Lung (tissue), 16 donors: ENCODE results near the gene RPS6KL1. TPM values are rescaled to one million over a fixed set of nuclear protein-coding genes. Genes with fewer than 3 reads are reported as not detected.

Source experiments
- ATAC-seq: fragments of 200-7000 bp; cut with Tn5 transposase; one replicate; pipeline ENCODE4 v1.9.1; 2020; ENCODE audit warnings: moderate number of reproducible peaks; ENCODE audit not compliant: insufficient read depth, low FRiP score
- DNase-seq, 3 donors: peaks; one replicate each; pipeline ENCODE4 v3.0.0-alpha.2; 2013 to 2017
- H3K27ac ChIP-seq, 2 donors: one replicate each; pipeline ENCODE4 v1.5.1; 2013; ENCODE audit warnings: mild to moderate bottlenecking in 2 of 2, moderate library complexity in 2 of 2, control low read depth in 1 of 2, inconsistent platforms in 1 of 2, low read depth in 1 of 2, low read length in 1 of 2
- H3K27me3 ChIP-seq, 3 donors: one replicate each; pipeline ENCODE4 v1.5.1; 2013; ENCODE audit warnings: low read length in 2 of 3; ENCODE audit not compliant: control insufficient read depth in 3 of 3, insufficient read depth in 3 of 3
- H3K36me3 ChIP-seq, 4 donors: one replicate each; pipeline ENCODE4 v1.5.1; 2013; ENCODE audit warnings: low read length in 4 of 4, mild to moderate bottlenecking in 1 of 4, moderate library complexity in 1 of 4; ENCODE audit not compliant: control insufficient read depth in 4 of 4, insufficient read depth in 4 of 4
- H3K4me1 ChIP-seq, 5 donors: one replicate each; pipeline ENCODE4 v1.5.1; 2013; ENCODE audit warnings: low read length in 5 of 5, mild to moderate bottlenecking in 2 of 5, moderate library complexity in 1 of 5; ENCODE audit not compliant: control insufficient read depth in 5 of 5, insufficient read depth in 5 of 5
- H3K4me3 ChIP-seq: one replicate; pipeline ENCODE4 v1.5.1; 2013; ENCODE audit warnings: mild to moderate bottlenecking, control low read depth, moderate library complexity
- H3K9ac ChIP-seq, 2 donors: one replicate each; pipeline ENCODE4 v1.5.1; 2013; ENCODE audit warnings: low read length in 2 of 2, control low read depth in 1 of 2; ENCODE audit not compliant: insufficient read depth in 1 of 2
- H3K9me3 ChIP-seq, 4 donors: one replicate each; pipeline ENCODE4 v1.5.1; 2013; ENCODE audit warnings: low read length in 3 of 4, mild to moderate bottlenecking in 1 of 4, moderate library complexity in 1 of 4; ENCODE audit not compliant: control insufficient read depth in 4 of 4, insufficient read depth in 3 of 4
- WGBS, 2 donors: extraction: QIAGEN DNeasy Blood & Tissue Kit; methylation state at CpG; one replicate each; pipeline ENCODE4 v1.1.7; 2013; 5-methylcytosine and 5-hydroxymethylcytosine counted together
- long read RNA-seq, 5 donors: transcript quantifications; one replicate each; lab custom pipeline, GENCODE V29; 2026
- polyA plus RNA-seq, 2 donors: library from polyadenylated mRNA; stranded (reverse); fragments of 200-250 nt; gene quantifications; one replicate each; pipeline ENCODE4 v1.2.1, GENCODE V29; 2013
- total RNA-seq, 2 donors: library from RNA; depleted of rRNA in 1 of 2; stranded (reverse); fragments of >200 nt in 1 of 2; gene quantifications; one replicate each; pipeline ENCODE4 v1.2.1, GENCODE V29; 2014 to 2021
- TF ChIP-seq, protein P1 (sequence below): IDR thresholded peaks from 2 replicates; pipeline ENCODE4 v1.5.1; 2012; ENCODE audit warnings: mild to moderate bottlenecking; ENCODE audit errors: control extremely low read depth, extremely low read depth
- donor health status: control.
- donor health status: control.
- donor health status: Bipolar disorder and iron deficiency.
- donor health status: healthy.
- donor health status: DM: yes; HTN: yes; CAD: no.

Gene RPS6KL1, protein sequence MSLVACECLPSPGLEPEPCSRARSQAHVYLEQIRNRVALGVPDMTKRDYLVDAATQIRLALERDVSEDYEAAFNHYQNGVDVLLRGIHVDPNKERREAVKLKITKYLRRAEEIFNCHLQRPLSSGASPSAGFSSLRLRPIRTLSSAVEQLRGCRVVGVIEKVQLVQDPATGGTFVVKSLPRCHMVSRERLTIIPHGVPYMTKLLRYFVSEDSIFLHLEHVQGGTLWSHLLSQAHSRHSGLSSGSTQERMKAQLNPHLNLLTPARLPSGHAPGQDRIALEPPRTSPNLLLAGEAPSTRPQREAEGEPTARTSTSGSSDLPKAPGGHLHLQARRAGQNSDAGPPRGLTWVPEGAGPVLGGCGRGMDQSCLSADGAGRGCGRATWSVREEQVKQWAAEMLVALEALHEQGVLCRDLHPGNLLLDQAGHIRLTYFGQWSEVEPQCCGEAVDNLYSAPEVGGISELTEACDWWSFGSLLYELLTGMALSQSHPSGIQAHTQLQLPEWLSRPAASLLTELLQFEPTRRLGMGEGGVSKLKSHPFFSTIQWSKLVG
- total RNA-seq (10 to 100 TPM in 1 of 2 donors, 1 to 10 TPM in 1; 2.2 to 13.0 TPM), polyA plus RNA-seq (1 to 10 TPM; 2.3 to 6.3 TPM)
- long read RNA-seq, donor 1, result 0 reads
- long read RNA-seq, donor 2, result 0 reads
- long read RNA-seq, donor 3, result 0 reads
- long read RNA-seq, donor 4, result 0 reads
- long read RNA-seq, donor 5, result 0 reads

DNA sequence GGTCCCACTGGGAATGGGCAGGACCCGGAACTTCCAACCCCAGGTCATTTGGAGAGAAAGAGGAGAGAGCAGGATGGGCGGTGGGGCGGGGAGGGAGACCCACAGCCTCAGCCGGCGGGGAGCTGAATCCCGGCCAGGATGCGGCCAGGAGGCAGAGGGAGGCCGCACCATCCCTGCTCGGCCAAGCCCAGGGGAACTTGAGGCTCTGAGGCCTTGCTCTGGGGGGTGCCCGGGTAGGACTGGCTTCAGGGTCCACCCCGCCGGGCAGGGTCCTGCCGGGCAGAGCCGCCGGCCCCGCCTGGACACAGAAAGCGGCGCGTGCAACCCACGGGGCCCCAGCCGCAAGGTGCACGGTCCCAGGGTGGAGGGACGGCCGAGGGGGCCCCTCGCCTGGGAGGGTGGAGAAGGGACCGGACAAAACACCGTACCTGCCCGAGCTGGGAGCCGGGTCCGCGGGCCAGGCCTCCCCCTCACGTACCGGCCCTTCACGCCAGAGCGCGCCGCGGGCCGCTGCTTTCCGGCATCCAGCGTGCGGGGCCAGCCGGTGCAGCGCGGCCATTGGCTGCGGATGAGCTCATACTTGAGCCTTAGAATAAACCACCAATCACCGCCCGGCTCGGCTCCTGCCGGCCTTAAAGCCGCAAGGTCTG lies at the start of gene RPS6KL1:
Gene RPS6KL1 (minus strand): TSS at position 509 of the 650 bp plus-strand sequence. CDS start 1,719 bp downstream, outside the sequence.
- 8 to 10% methylated on average over 48 to 51 of the region's 51 CpGs for WGBS, 2 donors
- Histone ChIP-seq H3K9me3 (no peaks in the 10 kb centered on the region), H3K4me1 (peaks cover 0 to 5% (median 0%) of the 10 kb centered on the region in 5 donors), H3K36me3 (no peaks in the 10 kb centered on the region), H3K27ac (peak within 1 kb of the TSS in 1 of 2 donors; percentile 26), H3K4me3 (peak within 1 kb of the TSS; percentile 64), H3K27me3 (peaks cover 0 to 8% (median 5%) of the 10 kb centered on the region in 3 donors), H3K9ac (no peak within 1 kb of the TSS)
- peak; percentile 75 to 78 (median 77) for DNase-seq
- ATAC-seq, result peak; percentile 92
- TF ChIP-seq, protein P1, sequence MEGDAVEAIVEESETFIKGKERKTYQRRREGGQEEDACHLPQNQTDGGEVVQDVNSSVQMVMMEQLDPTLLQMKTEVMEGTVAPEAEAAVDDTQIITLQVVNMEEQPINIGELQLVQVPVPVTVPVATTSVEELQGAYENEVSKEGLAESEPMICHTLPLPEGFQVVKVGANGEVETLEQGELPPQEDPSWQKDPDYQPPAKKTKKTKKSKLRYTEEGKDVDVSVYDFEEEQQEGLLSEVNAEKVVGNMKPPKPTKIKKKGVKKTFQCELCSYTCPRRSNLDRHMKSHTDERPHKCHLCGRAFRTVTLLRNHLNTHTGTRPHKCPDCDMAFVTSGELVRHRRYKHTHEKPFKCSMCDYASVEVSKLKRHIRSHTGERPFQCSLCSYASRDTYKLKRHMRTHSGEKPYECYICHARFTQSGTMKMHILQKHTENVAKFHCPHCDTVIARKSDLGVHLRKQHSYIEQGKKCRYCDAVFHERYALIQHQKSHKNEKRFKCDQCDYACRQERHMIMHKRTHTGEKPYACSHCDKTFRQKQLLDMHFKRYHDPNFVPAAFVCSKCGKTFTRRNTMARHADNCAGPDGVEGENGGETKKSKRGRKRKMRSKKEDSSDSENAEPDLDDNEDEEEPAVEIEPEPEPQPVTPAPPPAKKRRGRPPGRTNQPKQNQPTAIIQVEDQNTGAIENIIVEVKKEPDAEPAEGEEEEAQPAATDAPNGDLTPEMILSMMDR, result no peak

DNA sequence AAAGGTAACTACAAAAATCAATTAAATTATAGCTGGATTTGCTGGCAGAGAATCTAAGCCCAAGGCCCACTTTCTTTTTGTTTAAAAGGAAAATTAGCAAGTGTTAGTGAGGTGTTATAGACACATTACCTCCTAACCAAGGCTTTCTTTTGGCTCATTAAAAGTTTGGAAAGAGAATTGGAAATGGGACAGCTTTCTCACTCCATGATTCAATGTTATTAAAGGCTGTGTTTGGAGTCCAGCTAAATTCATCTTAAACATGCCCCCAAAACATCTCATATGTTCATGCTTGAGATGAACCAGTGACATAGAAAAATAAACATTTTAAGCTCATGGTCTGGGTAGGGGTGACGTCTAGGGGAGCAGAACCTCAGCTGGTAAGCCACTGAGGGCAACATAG lies 45.8 kb upstream of the RPS6KL1 start:
- WGBS, 2 donors, result 59 to 81% methylated on average over 1 of the region's 1 CpG
- H3K4me3 ChIP-seq, result no peak overlapping the region

DNA sequence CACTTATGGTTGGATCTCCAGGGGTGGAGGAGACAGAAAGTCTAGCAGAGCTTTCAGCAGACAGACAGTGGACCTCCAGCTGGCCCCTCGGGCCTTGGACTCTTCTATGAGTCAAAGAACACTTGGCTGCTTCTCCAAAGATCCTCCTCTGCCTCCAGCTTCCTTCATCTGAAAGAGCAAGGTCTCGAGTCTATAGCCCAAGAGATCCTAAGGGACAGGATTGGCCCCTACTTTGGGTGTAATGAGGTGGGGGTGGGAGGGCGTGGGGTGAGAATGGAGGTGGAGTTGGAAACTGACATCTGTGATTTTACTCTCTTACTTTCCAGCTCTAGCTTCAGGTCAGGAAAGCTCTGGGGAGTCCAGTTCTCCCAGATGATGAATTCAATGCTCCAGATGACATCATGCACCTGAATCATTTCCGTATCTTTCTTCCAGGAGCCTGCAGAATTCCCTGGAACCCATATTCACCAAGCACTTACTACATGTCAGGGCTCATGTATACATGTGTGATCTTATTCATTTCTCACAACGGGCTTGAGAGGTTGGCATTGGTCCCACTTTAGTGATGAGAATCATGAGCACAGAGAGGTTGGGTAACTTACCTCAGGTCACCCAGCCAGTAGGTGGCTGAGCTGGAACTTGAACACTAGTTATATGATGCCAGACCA lies 42.6 kb upstream of the RPS6KL1 start:
- no peak for DNase-seq
- ATAC-seq, result no peak

More for the DNA sequence above, 45.8 kb upstream of the RPS6KL1 start:
- H3K27me3 ChIP-seq, result no peaks in the 10 kb centered on the region
- peaks cover 5 to 37% (median 9%) of the 10 kb centered on the region in 5 donors for H3K4me1 ChIP-seq
- no peak overlapping the region for H3K27ac ChIP-seq
- TF ChIP-seq, protein P1, result no peak
- ATAC-seq (no peak), DNase-seq (peak in 2 of 3 donors; percentile 85 to 87)
- no peaks in the 10 kb centered on the region for H3K9me3 ChIP-seq
- H3K36me3 ChIP-seq, result no peaks in the 10 kb centered on the region
- no peak overlapping the region for H3K9ac ChIP-seq

More for the DNA sequence above, 42.6 kb upstream of the RPS6KL1 start:
- H3K36me3 ChIP-seq, result no peaks in the 10 kb centered on the region
- no peak overlapping the region for H3K4me3 ChIP-seq
- no peaks in the 10 kb centered on the region for H3K9me3 ChIP-seq
- H3K27ac ChIP-seq, result peak overlapping the region in 1 of 2 donors; percentile 70
- H3K27me3 ChIP-seq, result no peaks in the 10 kb centered on the region
- H3K4me1 ChIP-seq, result peaks cover 0 to 36% (median 5%) of the 10 kb centered on the region in 5 donors
- TF ChIP-seq, protein P1, result no peak
- H3K9ac ChIP-seq, result no peak overlapping the region
- WGBS, 2 donors, result 82 to 91% methylated on average over 5 of the region's 5 CpGs
